ENCODE results near the gene SFT2D3. TPM values are rescaled to one million over a fixed set of nuclear protein-coding genes. Genes with fewer than 3 reads are reported as not detected.

The SFT2D3 gene
- total and polyA plus RNA-seq, 2 of the 8 experiments (the other 6 are each of a cell fraction or from before 2014, with no cell fraction given): 7.3 to 10.3 TPM

- peaks cover 0 to 8% of the 10 kb centered on the region in 2 experiments; a peak in 2 of 4 replicates for H3K79me2 ChIP-seq (ENCODE audit: control insufficient read depth in 1 of 2, insufficient read depth in 2 of 2, low read length in 2 of 2)
- H4K20me1 ChIP-seq (replicated peaks in 1 of 2; ENCODE audit: control insufficient read depth in 1 of 2, insufficient read depth in 2 of 2, low read length in 2 of 2): peaks cover 6 to 9% of the 10 kb centered on the region in 2 experiments
- ChIA-PET POLR2A (ENCODE audit: partially characterized antibody) (interaction anchor here (0.5 kb wide), 1 partner anchor 317 kb away, joined by 3 read pairs; no protein-coding TSS in a partner anchor), CTCF (ENCODE audit: partially characterized antibody) (interaction anchor here (1.5 kb wide), 1 partner anchor 12 kb away, joined by 5 read pairs; no protein-coding TSS in a partner anchor)
- no peak overlapping the region for H3K9ac ChIP-seq (replicated peaks in 1 of 4; ENCODE audit: extremely low read depth in 1 of 4, low read depth in 3 of 4, low read length in 3 of 4)
- no peak overlapping the region for H2AFZ ChIP-seq (ENCODE audit: low read length)
- H3K36me3 ChIP-seq (ENCODE audit: control insufficient read depth in 2 of 4, insufficient read depth in 4 of 4, low read length in 3 of 4): peaks cover 24 to 56% (median 38%) of the 10 kb centered on the region in 4 experiments
- no peak overlapping the region for H2AK5ac ChIP-seq (ENCODE audit: low read depth, low read length)
- no peak overlapping the region for H2BK15ac ChIP-seq (ENCODE audit: low read length)
- H3K14ac ChIP-seq (ENCODE audit: insufficient read length): no peak overlapping the region
- H2BK20ac ChIP-seq (ENCODE audit: low read length): no peak overlapping the region
- H3K27ac ChIP-seq (ENCODE audit: low read depth, low read length): no peak overlapping the region
- H3K79me1 ChIP-seq (ENCODE audit: low read depth, low read length): no peaks in the 10 kb centered on the region; the same call in 1 of the 2 replicates
- H3K4ac ChIP-seq (replicated peaks; ENCODE audit: insufficient read length, low read depth, low read length): no peak overlapping the region
- FAIRE-seq (no peak), DNase-seq (ENCODE audit: low read depth in 1 of 2, low spot score in 2 of 2) (no peak)
- no peak overlapping the region for H2BK120ac ChIP-seq (replicated peaks; ENCODE audit: low read depth, low read length)
- H2BK5ac ChIP-seq (ENCODE audit: low read depth, low read length): no peak overlapping the region
- no peak overlapping the region for H3K18ac ChIP-seq (ENCODE audit: extremely low read depth, low read length)
- H4K91ac ChIP-seq (replicated peaks; ENCODE audit: insufficient read length, low read length): no peak overlapping the region
- no peak overlapping the region for H2BK12ac ChIP-seq (ENCODE audit: low read depth, low read length)
- H4K5ac ChIP-seq (ENCODE audit: insufficient read length, low read depth, low read length): no peak overlapping the region
- no peak overlapping the region for H3K4me3 ChIP-seq (ENCODE audit: extremely low read depth in 1 of 4, insufficient read depth in 2 of 4, low read depth in 3 of 4, low read length in 4 of 4)
- H3K4me1 ChIP-seq (replicated peaks in 1 of 4; ENCODE audit: control insufficient read depth in 3 of 4, insufficient read depth in 4 of 4, low read length in 3 of 4): peaks cover 0 to 3% (median 0%) of the 10 kb centered on the region in 4 experiments; a peak in 2 of 7 replicates
- no peaks in the 10 kb centered on the region for H3K9me3 ChIP-seq (ENCODE audit: insufficient read depth in 2 of 2, low read depth in 1 of 2, low read length in 1 of 2)
- WGBS, 2 experiments (ENCODE audit: extremely low coverage in 1 of 2, insufficient coverage in 1 of 2, insufficient read length in 1 of 2, insufficient replicate concordance in 2 of 2, low coverage in 1 of 2, low lambda C conversion rate in 2 of 2, missing lambda C conversion rate in 1 of 2): 87% methylated on average over 9 of the region's 9 CpGs; no CpG with 5 or more reads in 1 of the 2 experiments
- no peak overlapping the region for H3K23ac ChIP-seq (ENCODE audit: insufficient read length)
- H3K27me3 ChIP-seq (replicated peaks in 1 of 4; ENCODE audit: control insufficient read depth in 3 of 4, extremely low read depth in 1 of 4, insufficient read depth in 3 of 4, low read length in 3 of 4): no peaks in the 10 kb centered on the region
- H3K23me2 ChIP-seq (ENCODE audit: low read depth, low read length): no peaks in the 10 kb centered on the region
- H3K4me2 ChIP-seq (ENCODE audit: insufficient read depth in 1 of 2, low read depth in 2 of 2, low read length in 2 of 2): no peak overlapping the region
- TF ChIP-seq KDM4A (IDR thresholded peaks at IDR 0.05; ENCODE audit: low read depth, low read length, severe bottlenecking): no peak
- TF ChIP-seq POLR2AphosphoS5 (IDR thresholded peaks at IDR 0.05; ENCODE audit: low read depth, low read length): 0 out of 2 replicates have a peak, but pooled peaks have one; percentile 19
- no peak overlapping the region for H4K8ac ChIP-seq (ENCODE audit: extremely low read depth, insufficient read depth, low read length)
- H3K56ac ChIP-seq (replicated peaks; ENCODE audit: insufficient read length, low read depth, low read length): no peak overlapping the region
Observed at GRCh38 chr2:127707890-127708648, 6.8 kb downstream of the SFT2D3 start.

Measured in H1 (cell line).